ENCODE measurements around the gene ATP5PO.
A peak's percentile ranks its signal among the peaks of the same experiment; 100 is the strongest.

The ATP5PO gene

DNA sequence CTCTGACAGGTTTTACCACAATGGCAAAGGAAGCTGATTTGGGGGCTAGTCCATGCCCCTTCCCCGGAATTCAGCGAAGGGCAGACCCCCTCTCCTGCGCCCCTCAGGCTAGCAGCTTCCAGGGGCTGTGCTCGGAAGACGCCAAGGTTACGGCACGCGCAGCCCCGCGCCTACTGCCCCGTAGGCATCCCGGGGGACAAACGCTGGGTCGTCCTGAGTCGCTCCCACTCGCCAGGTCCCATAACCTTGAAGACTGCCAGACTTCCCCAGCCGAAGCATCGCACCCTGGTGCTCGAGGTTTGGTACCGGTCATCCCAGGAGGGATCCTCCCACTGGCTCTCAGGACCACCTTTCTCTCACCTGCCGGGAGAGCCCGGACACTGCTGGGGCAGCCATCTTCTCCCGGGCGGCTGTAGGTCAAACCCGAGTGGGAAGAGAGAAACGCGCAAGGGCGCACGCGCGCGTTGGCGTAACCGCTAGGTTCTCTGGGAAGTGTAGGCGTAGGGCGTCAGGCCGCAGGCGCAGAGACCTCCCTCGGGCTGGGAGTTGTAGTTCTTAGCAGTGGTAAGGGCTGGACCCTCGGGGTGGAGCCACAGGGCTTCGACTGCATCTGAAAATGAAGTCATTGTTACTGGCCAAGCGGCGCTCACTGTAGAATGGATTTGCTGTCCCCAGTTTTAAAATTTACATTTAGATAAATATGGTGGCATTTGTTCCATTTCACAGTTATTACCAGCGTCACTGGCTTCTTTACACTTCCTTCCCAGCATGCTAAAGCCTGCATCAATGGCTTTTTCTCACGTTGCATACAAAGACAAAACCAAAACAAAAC, at the start of gene ATP5PO:
ATP5PO (minus strand) TSS at position 437 of the 832 bp plus-strand sequence; CDS start at position 396, 41 bp downstream.
- DNase-seq, result peak; percentile 98

GRCh38 chr21:33964706-33965325, 49.2 kb upstream of the ATP5PO start:
- peak; percentile 58 for DNase-seq

- no peak for DNase-seq
Observed at GRCh38 chr21:33963848-33964555, 48.4 kb upstream of the ATP5PO start.

DNA sequence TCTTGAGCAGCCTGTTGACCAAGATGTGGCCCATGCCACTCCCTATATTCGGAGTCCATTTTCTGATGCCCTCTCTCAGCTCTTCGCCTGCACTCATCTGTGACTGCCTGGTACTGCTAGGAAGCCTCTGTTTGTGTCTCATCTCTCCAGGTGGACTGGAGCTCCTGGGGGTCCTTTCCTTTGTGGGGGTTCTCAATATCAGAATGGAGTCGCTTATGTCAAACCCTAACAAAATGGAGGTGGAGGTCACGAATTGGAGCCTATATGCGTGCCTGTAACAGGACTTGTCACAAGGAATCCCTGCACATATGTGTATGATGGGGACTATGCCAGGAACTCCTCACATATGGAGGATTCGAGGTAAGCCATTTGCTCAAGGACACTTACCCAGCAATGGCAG, 46.7 kb upstream of the ATP5PO start:
- DNase-seq, result no peak

GRCh38 chr21:33961061-33961460, 45.5 kb upstream of the ATP5PO start:
- DNase-seq, result no peak

GRCh38 chr21:33959680-33960079, 44.1 kb upstream of the ATP5PO start:
- DNase-seq, result no peak

GRCh38 chr21:33954395-33954794, 38.8 kb upstream of the ATP5PO start:
- DNase-seq, result no peak

DNA sequence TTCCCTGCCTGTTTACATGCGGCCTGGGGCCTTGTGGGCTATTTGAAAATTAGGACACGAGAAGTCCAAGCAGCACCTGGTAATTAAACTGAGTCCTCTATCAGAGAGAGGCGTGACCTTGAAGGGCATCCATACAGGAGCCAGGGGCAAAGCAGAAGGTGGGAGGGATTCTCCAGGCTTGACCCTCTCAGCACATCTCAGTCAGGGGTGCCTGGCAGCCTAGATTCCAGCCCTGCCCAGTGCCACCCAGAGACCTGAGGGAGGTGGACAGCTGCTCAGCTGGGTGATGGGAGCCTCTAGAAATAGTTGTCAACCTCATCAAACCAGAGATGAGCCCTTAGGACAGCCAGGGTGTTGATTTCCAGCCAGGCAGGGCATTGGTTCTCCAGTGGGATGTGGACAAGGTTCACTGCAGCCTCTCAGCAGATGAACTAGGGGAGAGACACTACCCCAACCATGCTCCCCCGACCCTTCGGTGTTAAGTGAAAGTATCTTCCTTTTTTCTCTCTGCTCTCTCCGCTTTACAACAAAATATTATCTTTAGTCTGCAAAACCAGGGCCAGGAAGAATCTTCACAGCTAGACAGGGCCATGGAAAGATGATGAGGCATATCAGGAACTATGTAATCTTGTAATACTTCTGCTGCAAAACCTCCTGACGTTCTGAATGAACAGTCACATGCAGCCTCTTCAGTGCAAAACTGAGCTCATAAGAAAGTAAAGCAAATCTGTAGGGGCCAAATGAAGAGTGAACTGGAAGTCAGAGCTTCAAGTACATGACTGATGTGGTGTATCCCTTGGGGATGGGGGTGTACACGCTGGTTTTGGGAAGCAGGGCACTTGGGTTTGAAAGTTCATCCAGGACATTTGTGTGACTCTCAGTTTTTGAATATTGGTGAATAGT, 35.9 kb upstream of the ATP5PO start:
- peak; percentile 49 for DNase-seq

DNA sequence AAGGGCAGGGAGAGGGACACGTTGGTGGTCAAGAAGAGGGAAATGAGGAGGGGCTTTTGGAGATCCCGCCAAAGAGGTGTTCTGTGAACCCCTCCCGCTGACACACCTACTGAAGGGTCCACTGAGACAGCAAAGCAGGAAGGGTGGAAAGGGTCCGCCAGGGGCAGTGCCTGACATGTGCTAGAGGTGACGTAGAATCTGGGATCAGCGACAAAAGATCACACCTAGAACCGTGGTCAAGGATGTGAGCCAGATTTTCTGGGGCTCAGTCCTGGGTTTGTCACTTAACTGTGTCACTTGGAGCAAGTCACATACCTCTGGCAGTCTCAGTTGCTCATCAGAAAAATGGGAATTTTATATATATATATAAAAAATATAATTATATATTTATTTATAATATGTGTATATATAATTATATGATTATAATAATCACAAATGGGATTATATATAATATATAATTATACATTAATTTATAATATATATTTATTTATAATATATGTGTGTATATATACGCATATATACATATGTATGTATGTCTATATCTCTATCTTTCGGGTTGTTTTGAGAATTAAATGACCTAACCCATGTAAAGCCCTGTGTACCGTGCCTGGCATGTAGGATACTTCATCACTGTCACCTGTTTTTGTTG, 35.0 kb upstream of the ATP5PO start:
- no peak for DNase-seq

DNA sequence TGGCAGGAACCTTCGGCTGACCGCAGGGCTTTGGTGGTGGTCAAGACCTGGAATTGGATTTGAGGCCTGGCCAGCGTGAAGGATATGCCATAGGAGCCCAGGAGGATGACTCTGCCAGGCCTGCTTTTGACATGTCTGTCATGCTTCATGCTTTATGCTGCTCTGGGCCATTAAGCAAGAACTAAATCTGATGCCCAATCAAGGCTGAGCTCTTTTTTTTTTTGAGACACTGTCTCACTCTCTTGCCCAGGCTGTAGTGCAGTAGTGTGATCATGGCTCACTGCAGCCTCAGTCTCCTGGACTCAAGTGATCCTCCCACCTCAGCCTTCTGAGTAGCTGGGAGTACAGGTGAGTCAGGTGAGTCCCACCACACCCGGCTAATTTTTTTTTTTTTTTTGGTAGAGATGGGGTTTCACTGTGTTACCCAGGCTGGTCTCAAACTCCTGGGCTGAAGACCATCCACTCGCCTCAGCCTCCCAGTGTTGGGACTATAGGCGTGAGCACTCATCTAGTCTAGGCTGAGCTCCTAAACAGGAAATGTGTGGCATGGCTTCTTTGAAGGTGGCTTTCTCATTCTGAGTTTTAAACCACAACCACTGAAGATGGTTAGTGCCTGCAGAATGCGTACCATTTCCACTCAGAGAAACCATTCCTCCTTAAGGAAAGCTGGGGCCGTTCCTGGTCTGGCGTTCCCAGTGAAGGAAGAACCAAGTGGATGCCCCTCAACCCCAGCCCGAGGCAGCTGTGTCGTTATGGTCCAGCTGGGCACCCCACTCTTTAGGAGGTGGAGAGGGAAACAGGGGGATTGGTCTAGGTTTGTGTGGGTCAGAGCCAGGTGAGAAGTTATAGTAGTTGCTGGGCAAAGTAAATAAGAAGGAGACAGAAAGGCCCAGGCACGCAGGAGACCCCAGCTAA, 34.2 kb upstream of the ATP5PO start:
- no peak for DNase-seq

GRCh38 chr21:33948951-33949444, 33.4 kb upstream of the ATP5PO start:
- DNase-seq, result no peak

- DNase-seq, result no peak
Observed at GRCh38 chr21:33948096-33948950, 32.7 kb upstream of the ATP5PO start.

- peak; percentile 98 for DNase-seq
Observed at GRCh38 chr21:33947451-33948095, 32.0 kb upstream of the ATP5PO start.

DNA sequence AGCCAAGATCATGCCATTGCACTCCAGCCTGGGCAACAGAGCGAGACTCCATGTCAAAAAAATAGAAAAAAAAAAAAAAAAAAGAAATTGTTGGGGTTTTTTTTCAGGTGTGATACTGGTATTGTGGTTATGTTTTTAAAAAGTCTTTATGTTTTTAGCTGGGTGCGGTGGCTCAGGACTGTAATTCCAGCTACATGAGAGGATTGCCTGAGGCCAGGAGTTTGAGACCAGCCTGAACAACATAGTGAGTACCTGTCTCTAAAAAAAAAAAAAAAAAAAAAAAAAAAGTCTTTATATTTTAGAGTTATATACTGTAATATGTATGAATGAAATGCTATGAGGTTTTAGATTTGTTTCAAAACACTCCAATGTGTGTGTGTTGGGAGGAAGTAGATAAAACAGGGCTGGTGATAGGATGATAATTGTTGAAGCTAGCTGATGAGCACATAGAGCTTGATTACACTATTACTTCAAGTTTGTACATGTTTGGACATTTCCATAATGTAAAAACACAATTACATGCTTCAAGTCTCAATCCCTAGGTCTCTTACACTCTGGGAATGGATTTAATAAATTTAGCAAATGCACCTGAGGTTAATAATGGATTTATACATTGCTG, 30.2 kb upstream of the ATP5PO start:
- DNase-seq, result no peak

- no peak for DNase-seq
Observed at GRCh38 chr21:33944185-33944763, 28.7 kb upstream of the ATP5PO start.

GRCh38 chr21:33943293-33943692, 27.7 kb upstream of the ATP5PO start:
- no peak for DNase-seq

DNA sequence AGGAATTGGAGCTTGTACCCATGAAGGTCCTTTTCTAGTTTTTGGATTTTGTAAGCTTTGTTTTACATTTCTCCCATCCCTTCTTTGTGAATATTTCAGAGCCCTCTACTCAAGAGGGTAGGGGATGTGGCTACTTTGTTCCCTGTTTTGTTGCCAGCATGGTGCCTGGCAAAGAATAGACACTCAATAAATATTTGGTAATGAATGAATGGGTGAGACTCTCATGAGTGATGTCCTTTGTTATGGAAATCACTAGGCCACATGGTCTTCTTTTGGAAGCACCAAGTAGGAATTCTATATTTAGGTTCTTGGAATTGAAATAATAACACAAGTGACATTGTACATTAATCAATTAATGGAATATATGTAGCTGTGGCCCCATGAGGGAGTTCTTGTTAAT, 26.8 kb upstream of the ATP5PO start:
- DNase-seq, result no peak

DNA sequence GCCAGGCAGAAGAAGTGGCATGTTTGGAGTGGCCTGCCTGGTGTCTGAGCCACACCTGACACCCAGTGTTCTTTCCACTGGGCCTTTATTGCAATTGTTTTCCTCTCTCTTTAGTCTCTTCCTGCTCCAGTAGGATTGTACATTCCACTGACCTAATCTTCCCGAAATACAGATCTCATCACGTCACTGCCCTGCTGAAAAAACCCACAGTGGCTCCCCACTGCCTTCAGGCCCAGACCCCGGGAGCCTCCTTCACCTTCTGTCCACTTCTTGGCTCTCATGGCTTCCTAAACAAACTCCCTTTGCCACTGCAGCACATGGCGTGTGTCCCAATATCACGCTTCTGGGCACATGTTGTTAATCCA, 25.3 kb upstream of the ATP5PO start:
- DNase-seq, result peak; percentile 55
